K562 (cell line): ENCODE measurements around the gene IFT81. TPM values are rescaled to one million over a fixed set of nuclear protein-coding genes. Genes with fewer than 3 reads are reported as not detected.

Experiments used
- ATAC-seq: fragments of 200-7000 bp; cut with Tn5 transposase; 3 replicates; pipeline ENCODE4 v1.9.1; 2020; ENCODE audit warnings: moderate library complexity
- BruUV-seq: library from RNA; stranded (reverse); fragments of 400-500 nt; replicated peaks from 2 replicates; lab custom pipeline; 2021; lab: Mats Ljungman, UMichigan
- CTCF ChIA-PET: fragments of 300-600 bp; formaldehyde crosslinking; extraction: SDS; loops from one replicate; lab custom pipeline; 2021; ENCODE audit warnings: low intra/inter-chr PET ratio; lab: Yijun Ruan, JAX
- POLR2A ChIA-PET: fragments of 300-600, 350-650 bp; sonication (Branson Sonifier 250); formaldehyde crosslinking; extraction: SDS; loops from one replicate; lab custom pipeline; 2021; ENCODE audit warnings: antibody characterized with exemption, inconsistent platforms; lab: Yijun Ruan, JAX
- DNase-seq, 4 experiments: peaks; one replicate each; pipeline versions ENCODE4 v3.0.0 to v3.0.0-alpha.2; 2011 to 2018; ENCODE audit warnings: low spot score in 3 of 4, mixed read lengths in 3 of 4; ENCODE audit errors: extremely low read depth in 1 of 4
- FAIRE-seq: peaks from 2 replicates; lab custom pipeline; 2011; peaks lifted over from hg19 to GRCh38; lab: Jason Lieb, UNC
- H2AFZ ChIP-seq: 2 replicates; pipeline ENCODE4 v1.6.0; 2011; ENCODE audit warnings: low read depth, low read length, control low read depth, inconsistent platforms
- H3K27ac ChIP-seq: fragments of 200-600 bp; 3 replicates; pipeline ENCODE4 v1.8.0; 2011; ENCODE audit warnings: low read depth, mild to moderate bottlenecking, control low read depth, inconsistent platforms, low read length, moderate library complexity, mixed read lengths; ENCODE audit errors: extremely low read depth
- H3K27me3 ChIP-seq, 2 experiments: fragments of 300-600 bp in 1 of 2; 2 replicates in 1 of 2; 3 replicates in 1 of 2; pipeline versions ENCODE4 v1.6.0 to v1.8.0; 2011; ENCODE audit warnings: inconsistent platforms in 2 of 2, low read length in 2 of 2, mild to moderate bottlenecking in 1 of 2, mixed read lengths in 1 of 2, moderate library complexity in 1 of 2; ENCODE audit not compliant: control insufficient read depth in 2 of 2, insufficient read depth in 2 of 2
- H3K36me3 ChIP-seq: fragments of 300-600 bp; 3 replicates; pipeline ENCODE4 v1.8.0; 2011; ENCODE audit warnings: mild to moderate bottlenecking, low read length, inconsistent platforms; ENCODE audit not compliant: control insufficient read depth, insufficient read depth
- H3K4me1 ChIP-seq, 2 experiments: fragments of 200-600 bp in 1 of 2; replicated peaks in 1 of 2; 2 replicates in 1 of 2; 3 replicates in 1 of 2; pipeline versions ENCODE4 v1.5.1 to v1.8.0; 2011; ENCODE audit warnings: inconsistent platforms in 2 of 2, low read length in 2 of 2, mild to moderate bottlenecking in 1 of 2, mixed read lengths in 1 of 2, moderate library complexity in 1 of 2; ENCODE audit not compliant: control insufficient read depth in 2 of 2, insufficient read depth in 2 of 2
- H3K4me2 ChIP-seq: 2 replicates; pipeline ENCODE4 v1.6.1; 2011; ENCODE audit warnings: low read length, control low read depth, inconsistent platforms, mixed read lengths; ENCODE audit not compliant: insufficient read depth
- H3K4me3 ChIP-seq: fragments of 200-600 bp; sonication (generic), shearing (Covaris generic); 2 replicates; pipeline ENCODE4 v1.5.1; 2016; ENCODE audit warnings: control low read depth, inconsistent platforms
- H3K79me2 ChIP-seq: fragments of 200-600 bp; 3 replicates; pipeline ENCODE4 v1.8.0; 2011; ENCODE audit warnings: low read length, inconsistent platforms; ENCODE audit not compliant: control insufficient read depth, insufficient read depth
- H3K9ac ChIP-seq, 2 experiments: 2 replicates each; pipeline versions ENCODE4 v1.6.0 to v1.6.1; 2011; ENCODE audit warnings: low read depth in 2 of 2, low read length in 2 of 2, control low read depth in 1 of 2, inconsistent platforms in 1 of 2, mild to moderate bottlenecking in 1 of 2, mixed read lengths in 1 of 2; ENCODE audit not compliant: insufficient read depth in 1 of 2
- H3K9me1 ChIP-seq: one replicate; pipeline ENCODE4 v1.6.0; 2011; ENCODE audit warnings: inconsistent platforms, mild to moderate bottlenecking, low read length, moderate library complexity; ENCODE audit not compliant: control insufficient read depth, insufficient read depth
- H3K9me3 ChIP-seq: replicated peaks from 2 replicates; pipeline ENCODE4 v1.5.1; 2011; ENCODE audit warnings: low read depth, low read length, inconsistent platforms; ENCODE audit not compliant: control insufficient read depth, insufficient read depth
- H4K20me1 ChIP-seq: replicated peaks from 2 replicates; pipeline ENCODE4 v1.6.1; 2011; ENCODE audit warnings: low read length, inconsistent platforms, mixed read lengths; ENCODE audit not compliant: control insufficient read depth, insufficient read depth
- BHLHE40 ChIP-seq: IDR thresholded peaks from 2 replicates; pipeline ENCODE4 v1.6.1; 2011; ENCODE audit warnings: low read length, improper control_type of control experiment
- CBFB ChIP-seq: sonication (generic); formaldehyde crosslinking; IDR thresholded peaks from 2 replicates; pipeline ENCODE4 v1.4.0; 2020; ENCODE audit warnings: mild to moderate bottlenecking, missing genetic modification reagents
- EGR1 ChIP-seq: fragments of 450-650 bp; conservative IDR thresholded peaks from 2 replicates; pipeline ENCODE4 v1.6.1; 2017; ENCODE audit warnings: mild to moderate bottlenecking
- NR2F6 ChIP-seq: fragments of 450-650 bp; formaldehyde crosslinking; IDR thresholded peaks from 2 replicates; pipeline ENCODE4 v1.4.0; 2020; ENCODE audit warnings: mild to moderate bottlenecking
- RBM25 ChIP-seq: fragments of 200-400 bp; formaldehyde crosslinking; IDR thresholded peaks from 2 replicates; pipeline ENCODE4 v1.6.1; 2018; ENCODE audit warnings: low read length, low read depth, moderate library complexity; ENCODE audit not compliant: severe bottlenecking
- WGBS: fragments of 100-300 bp; shearing (Covaris generic); methylation state at CpG from one replicate; pipeline ENCODE4 v1.1.6; 2016; ENCODE audit warnings: low coverage, mixed read lengths; ENCODE audit not compliant: insufficient coverage; ENCODE audit errors: missing lambda C conversion rate; 5-methylcytosine and 5-hydroxymethylcytosine counted together
- in situ Hi-C: fragments of 300-500 bp; cut with MboI; formaldehyde crosslinking; loops from 4 replicates; pipeline ENCODE4 v1.15.0; 2018; ENCODE audit warnings: inconsistent platforms, mixed read lengths
- intact Hi-C: fragments of 100-400 bp; cut with micrococcal nuclease; formaldehyde crosslinking; loops from 2 replicates; pipeline ENCODE4 v1.14.2; 2022
- polyA plus RNA-seq, 8 experiments: library from polyadenylated mRNA; depleted of rRNA in 4 of 8; stranded (reverse) in 5 of 8; unstranded in 3 of 8; fragments of >200 nt; fragmentation: Nextera tagmentation in 2 of 8; fragmentation: Illumina TruSeq in 1 of 8; extraction: Ambion mirVana in 2 of 8; extraction: Trizol in 1 of 8; gene quantifications; 2 replicates each; pipeline versions ENCODE4 v1.2.1 to v1.2.3, GENCODE V29; 2011 to 2014; ENCODE audit warnings: inconsistent platforms in 1 of 8, missing spikeins in 1 of 8
- total RNA-seq, 7 experiments: library from RNA; depleted of rRNA in 6 of 7; stranded (reverse); fragments of >200 nt in 6 of 7; fragmentation: Illumina TruSeq in 2 of 7; extraction: Trizol in 2 of 7; gene quantifications; 2 replicates each; pipeline versions ENCODE4 v1.2.1 to v1.2.3, GENCODE V29; 2011 to 2021; ENCODE audit warnings: low replicate concordance in 1 of 7
- TF ChIP-seq, protein P1 (sequence below): fragments of 200-800 bp; sonication (Bioruptor generic); IDR thresholded peaks from 2 replicates; pipeline ENCODE4 v1.6.1; 2016; ENCODE audit warnings: missing genetic modification characterization, missing compliant biosample characterization

The IFT81 gene
- total and polyA plus RNA-seq, 9 of the 15 experiments (the other 6 are each of a cell fraction or from before 2014, with no cell fraction given), result 2.8 to 11.9 (median 7.9) TPM

DNA sequence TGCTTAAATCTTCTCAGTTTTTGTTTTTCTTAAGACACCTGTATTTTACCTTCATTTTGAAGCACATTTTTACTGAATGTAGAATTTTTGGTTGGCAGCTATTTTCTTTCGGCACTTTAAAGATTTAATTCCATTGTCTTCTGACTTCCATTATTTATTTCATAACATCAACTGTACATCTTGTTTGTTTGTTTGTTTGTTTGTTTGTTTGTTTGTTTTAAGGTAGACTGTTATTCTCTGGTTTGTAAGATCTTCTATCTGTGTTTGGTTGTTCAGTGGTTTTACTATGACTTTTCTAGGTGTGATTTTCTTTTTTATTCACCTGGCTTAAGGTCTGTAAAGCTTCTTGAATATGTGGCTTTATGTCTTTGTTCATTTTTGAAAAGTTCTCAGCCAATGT, 61.9 kb downstream of the IFT81 start (continued):
- TF ChIP-seq, protein P1, sequence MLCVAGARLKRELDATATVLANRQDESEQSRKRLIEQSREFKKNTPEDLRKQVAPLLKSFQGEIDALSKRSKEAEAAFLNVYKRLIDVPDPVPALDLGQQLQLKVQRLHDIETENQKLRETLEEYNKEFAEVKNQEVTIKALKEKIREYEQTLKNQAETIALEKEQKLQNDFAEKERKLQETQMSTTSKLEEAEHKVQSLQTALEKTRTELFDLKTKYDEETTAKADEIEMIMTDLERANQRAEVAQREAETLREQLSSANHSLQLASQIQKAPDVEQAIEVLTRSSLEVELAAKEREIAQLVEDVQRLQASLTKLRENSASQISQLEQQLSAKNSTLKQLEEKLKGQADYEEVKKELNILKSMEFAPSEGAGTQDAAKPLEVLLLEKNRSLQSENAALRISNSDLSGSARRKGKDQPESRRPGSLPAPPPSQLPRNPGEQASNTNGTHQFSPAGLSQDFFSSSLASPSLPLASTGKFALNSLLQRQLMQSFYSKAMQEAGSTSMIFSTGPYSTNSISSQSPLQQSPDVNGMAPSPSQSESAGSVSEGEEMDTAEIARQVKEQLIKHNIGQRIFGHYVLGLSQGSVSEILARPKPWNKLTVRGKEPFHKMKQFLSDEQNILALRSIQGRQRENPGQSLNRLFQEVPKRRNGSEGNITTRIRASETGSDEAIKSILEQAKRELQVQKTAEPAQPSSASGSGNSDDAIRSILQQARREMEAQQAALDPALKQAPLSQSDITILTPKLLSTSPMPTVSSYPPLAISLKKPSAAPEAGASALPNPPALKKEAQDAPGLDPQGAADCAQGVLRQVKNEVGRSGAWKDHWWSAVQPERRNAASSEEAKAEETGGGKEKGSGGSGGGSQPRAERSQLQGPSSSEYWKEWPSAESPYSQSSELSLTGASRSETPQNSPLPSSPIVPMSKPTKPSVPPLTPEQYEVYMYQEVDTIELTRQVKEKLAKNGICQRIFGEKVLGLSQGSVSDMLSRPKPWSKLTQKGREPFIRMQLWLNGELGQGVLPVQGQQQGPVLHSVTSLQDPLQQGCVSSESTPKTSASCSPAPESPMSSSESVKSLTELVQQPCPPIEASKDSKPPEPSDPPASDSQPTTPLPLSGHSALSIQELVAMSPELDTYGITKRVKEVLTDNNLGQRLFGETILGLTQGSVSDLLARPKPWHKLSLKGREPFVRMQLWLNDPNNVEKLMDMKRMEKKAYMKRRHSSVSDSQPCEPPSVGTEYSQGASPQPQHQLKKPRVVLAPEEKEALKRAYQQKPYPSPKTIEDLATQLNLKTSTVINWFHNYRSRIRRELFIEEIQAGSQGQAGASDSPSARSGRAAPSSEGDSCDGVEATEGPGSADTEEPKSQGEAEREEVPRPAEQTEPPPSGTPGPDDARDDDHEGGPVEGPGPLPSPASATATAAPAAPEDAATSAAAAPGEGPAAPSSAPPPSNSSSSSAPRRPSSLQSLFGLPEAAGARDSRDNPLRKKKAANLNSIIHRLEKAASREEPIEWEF (CRISPR knock-in tag), result no peak
- TF ChIP-seq NR2F6 (CRISPR knock-in tag), result no peak
- no peak for TF ChIP-seq BHLHE40

DNA sequence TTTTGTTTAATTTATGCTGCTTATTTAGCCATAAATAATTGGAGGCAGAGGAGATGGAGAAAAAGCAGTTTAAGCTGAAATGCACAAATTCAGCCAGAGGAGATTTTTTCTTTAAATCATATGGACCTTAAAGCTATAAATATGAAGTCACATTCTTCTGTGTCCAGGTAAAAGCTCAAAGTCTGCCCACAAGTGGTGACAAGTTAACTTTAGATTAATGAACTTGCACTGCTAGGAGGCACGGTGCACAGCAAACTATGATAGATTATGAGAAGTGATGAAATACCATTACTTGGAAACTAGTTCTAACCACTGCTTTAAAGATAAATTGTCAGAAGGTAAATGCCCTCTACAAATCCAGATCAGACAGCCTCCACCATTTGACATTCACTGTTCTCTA, 69.0 kb downstream of the IFT81 start:
- ATAC-seq, result no peak
- no peaks in the 10 kb centered on the region for H3K4me1 ChIP-seq
- BruUV-seq, result no TSS peak
- H3K9ac ChIP-seq, result no peak overlapping the region
- POLR2A ChIA-PET, result no interaction called here
- no peaks in the 10 kb centered on the region for H3K9me1 ChIP-seq
- H3K4me3 ChIP-seq, result no peak overlapping the region
- no peak for DNase-seq
- H3K36me3 ChIP-seq, result no peaks in the 10 kb centered on the region
- no peak for TF ChIP-seq RBM25
- TF ChIP-seq CBFB (CRISPR knock-in tag), result no peak
- TF ChIP-seq EGR1, result no peak
- TF ChIP-seq, all 486 proteins: peak for 0
- FAIRE-seq, result peak; percentile 44
- no peaks in the 10 kb centered on the region for H4K20me1 ChIP-seq
- H3K4me2 ChIP-seq, result no peak overlapping the region
- in situ Hi-C loops (no loop called here), intact Hi-C loops (no loop called here)
- CTCF ChIA-PET, result no interaction called here
- no peaks in the 10 kb centered on the region for H3K79me2 ChIP-seq
- no peak overlapping the region for H2AFZ ChIP-seq
- peaks cover 3% of the 10 kb centered on the region; the same call in 1 of the 2 replicates for H3K9me3 ChIP-seq
- no peaks in the 10 kb centered on the region for H3K27me3 ChIP-seq
- 19% methylated on average over 1 of the region's 1 CpG for WGBS
- H3K27ac ChIP-seq, result no peak overlapping the region
